Right ventricle myocardium superior (tissue), 1 donor: ENCODE measurements around the gene PPP2R5D. TPM values are rescaled to one million over a fixed set of nuclear protein-coding genes. Genes with fewer than 3 reads are reported as not detected.
"Not testable (repeated sequence)": the region's sequence is repeated elsewhere in the genome, so short reads cannot be mapped to it uniquely, and the experiment has no call there.

Source experiments
- ATAC-seq: fragments of 200-7000 bp; cut with Tn5 transposase; one replicate; pipeline ENCODE4 v1.9.1; 2020; ENCODE audit warnings: mild to moderate bottlenecking; ENCODE audit not compliant: poor library complexity
- DNase-seq: peaks from one replicate; pipeline ENCODE4 v3.0.0-alpha.2; 2020
- intact Hi-C: fragments of 100-400 bp; cut with DNase I; formaldehyde crosslinking; loops from one replicate; pipeline ENCODE4 v1.11.2; 2022
- long read RNA-seq: library from polyadenylated mRNA; unstranded; transcript quantifications from one replicate; pipeline ENCODE4 v2.0.0, GENCODE V29; 2021
- total RNA-seq: library from RNA; stranded (reverse); fragmentation: NEBNext Ultra II Directional; extraction: Animal tissue kit (Norgen Biotek cat#: 25700); gene quantifications from one replicate; pipeline ENCODE4 v1.2.1, GENCODE V29; 2021
- donor health status: DM: no; HTN: yes; CAD: no; lungs with severe emphysema.

Gene PPP2R5D
- total RNA-seq = 34.6 TPM
- long read RNA-seq, transcript PPP2R5D-202 (16 exons, 2,894 nt) = minor isoform, 10 of 74 reads
- long read RNA-seq, transcript PPP2R5D-208 (16 exons, 3,044 nt) = major isoform, 37 of 74 reads
- long read RNA-seq, partial matches to known transcripts = 23 of 74 reads
- long read RNA-seq, other reads (novel, unspliced or antisense) = 4 of 74 reads

GRCh38 chr6:42984001-42984923 lies at the start of gene PPP2R5D:
Gene PPP2R5D, plus strand, starts transcription at chr6:42984570. Its CDS starts 108 bp downstream, at chr6:42984678.
- ATAC-seq = peak; percentile 96
- peak; percentile 98 for DNase-seq
- intact Hi-C loops = loop anchor here (2.0 kb wide), 1 partner anchor 29 kb away; the partner anchor contains the start of gene MEA1

DNA sequence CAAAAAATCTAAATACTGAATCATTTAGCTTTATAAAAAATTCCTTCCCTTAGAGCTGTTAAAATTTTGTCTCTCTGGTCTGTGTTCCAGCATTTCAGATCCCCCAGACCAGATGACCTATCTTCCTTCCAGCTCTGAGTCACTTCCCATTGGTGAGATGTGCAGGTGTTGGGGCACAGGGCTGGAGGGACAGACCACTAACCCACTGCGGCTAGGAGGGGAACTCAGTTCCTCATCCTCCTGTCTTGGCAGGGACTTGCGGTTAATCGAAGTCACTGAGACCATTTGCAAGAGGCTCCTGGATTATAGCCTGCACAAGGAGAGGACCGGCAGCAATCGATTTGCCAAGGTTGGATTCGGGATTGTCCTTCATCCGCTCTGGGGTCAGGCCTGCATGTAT lies 49.0 kb upstream of the PPP2R5D start:
- intact Hi-C loops = no loop called here

DNA sequence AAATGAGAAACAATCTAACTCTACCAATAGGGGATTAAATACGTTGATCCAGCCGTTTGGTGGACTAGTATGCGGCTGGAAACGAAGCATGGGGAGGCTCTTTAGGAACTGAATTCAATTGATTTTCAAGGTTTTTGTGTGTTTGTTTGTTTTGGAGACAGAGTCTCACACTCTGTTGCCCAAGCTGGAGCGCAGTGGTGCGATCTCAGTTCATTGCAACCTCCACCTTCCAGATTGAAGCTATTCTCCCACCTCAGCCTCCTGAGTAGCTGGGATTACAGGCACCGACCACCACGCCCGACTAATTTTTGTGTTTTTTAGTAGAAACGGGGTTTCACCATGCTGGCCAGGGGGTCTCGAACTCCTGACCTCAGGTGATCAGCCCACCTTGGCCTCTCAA lies 48.0 kb upstream of the PPP2R5D start:
- DNase-seq (no peak), ATAC-seq (no peak)
- intact Hi-C loops = no loop called here

More for the DNA sequence above, 49.0 kb upstream of the PPP2R5D start:
- no peak for DNase-seq
- ATAC-seq = no peak

DNA sequence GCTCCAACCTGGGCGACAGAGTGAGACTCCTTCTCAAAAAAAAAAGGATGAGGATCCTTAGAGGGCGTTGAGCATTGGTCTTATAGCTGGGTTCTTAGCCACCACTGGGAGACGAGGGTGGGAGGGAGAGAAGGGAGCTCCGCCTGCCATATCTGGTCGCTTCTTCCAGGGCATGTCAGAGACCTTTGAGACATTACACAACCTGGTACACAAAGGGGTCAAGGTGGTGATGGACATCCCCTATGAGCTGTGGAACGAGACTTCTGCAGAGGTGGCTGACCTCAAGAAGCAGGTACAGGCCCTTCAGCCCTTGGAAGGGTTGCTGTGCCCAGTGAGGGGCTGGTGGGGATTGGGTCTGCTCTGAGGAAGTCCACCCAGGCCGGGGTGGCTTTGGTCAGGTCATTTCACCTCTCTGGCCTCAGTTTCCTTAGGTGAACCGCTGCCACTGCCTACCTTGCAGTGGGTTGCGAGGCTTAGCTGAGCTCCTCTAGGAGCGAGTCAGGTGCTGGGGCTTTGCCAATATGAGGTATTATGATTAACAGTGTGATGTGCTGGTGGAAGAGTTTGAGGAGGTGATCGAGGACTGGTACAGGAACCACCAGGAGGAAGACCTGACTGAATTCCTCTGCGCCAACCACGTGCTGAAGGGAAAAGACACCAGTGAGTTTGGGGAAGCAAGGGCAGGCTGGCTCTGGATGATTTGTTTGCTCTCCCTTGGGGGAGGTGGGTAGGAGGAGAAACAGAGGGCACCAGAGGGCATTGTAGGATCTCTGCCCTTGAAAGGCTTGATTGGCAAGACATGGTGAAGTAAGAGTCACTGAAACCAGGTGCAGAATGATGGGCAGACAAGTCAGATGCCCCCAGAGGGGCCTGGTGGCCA lies 46.6 kb upstream of the PPP2R5D start:
- no peak for DNase-seq
- intact Hi-C loops = no loop called here
- ATAC-seq = no peak

- ATAC-seq (no peak), DNase-seq (no peak)
- intact Hi-C loops = no loop called here
These were observed 46.0 kb upstream of the PPP2R5D start for GRCh38 chr6:42938428-42938796.

GRCh38 chr6:42938987-42939809 lies 45.2 kb upstream of the PPP2R5D start:
- DNase-seq = no peak
- intact Hi-C loops = no loop called here
- ATAC-seq = peak; percentile 49

DNA sequence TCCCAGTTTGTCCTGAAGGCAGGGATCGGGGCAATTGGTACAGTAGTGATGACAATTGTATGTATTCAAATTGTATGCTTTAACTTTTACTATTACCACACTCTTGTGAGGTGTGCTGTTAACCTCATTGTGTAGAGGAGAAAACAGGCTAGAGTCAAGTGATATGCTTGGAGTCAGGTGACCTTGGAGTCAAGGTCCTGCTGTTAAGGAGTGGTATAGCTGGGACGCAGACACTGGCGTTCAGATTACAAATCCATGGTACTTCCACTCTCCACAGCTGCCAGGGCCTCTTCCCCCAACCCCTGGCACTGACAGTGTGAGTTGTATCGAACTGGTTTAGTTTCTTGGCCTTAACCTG lies 44.6 kb upstream of the PPP2R5D start:
- ATAC-seq = peak; percentile 30
- intact Hi-C loops = no loop called here

DNA sequence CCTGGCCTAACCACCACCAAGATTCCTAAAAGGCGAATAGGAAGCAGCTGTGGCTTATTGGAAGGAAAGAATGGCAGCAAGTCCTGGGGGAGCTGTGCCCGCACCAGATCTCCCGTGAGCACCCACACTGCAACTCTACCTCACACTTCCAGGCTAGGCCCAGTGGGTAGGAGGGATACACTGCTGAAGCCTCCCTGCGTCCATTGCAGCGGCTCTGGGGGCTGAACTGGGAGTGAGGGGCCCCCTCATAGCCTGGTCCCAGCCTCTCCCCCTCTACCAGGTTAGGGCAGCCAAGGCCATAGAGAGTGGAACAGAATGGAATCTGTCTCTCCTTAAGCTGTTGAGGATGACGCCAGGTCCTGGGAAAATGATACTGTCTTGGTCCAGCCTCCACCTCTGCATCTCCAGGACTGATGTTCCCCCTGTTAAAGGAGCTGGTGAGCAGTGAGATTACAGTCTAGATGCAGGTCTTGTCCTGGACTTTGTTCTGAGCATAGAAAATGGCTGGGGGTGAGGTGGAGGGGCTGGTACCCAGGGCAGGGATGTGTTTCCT lies 43.8 kb upstream of the PPP2R5D start:
- ATAC-seq (no peak), DNase-seq (no peak)
- intact Hi-C loops = no loop called here

More for the DNA sequence above, 44.6 kb upstream of the PPP2R5D start:
- no peak for DNase-seq

- intact Hi-C loops, DNase-seq, ATAC-seq: not testable (repeated sequence)
These were observed 43.0 kb upstream of the PPP2R5D start for GRCh38 chr6:42941356-42941755.

- intact Hi-C loops = no loop called here
- DNase-seq (no peak), ATAC-seq (no peak)
These were observed 41.9 kb upstream of the PPP2R5D start for GRCh38 chr6:42942444-42942843.

GRCh38 chr6:42947950-42948349 lies 36.4 kb upstream of the PPP2R5D start:
- intact Hi-C loops = no loop called here
- DNase-seq (no peak), ATAC-seq (no peak)

- DNase-seq (no peak), ATAC-seq (no peak)
- intact Hi-C loops = no loop called here
These were observed 32.0 kb upstream of the PPP2R5D start for GRCh38 chr6:42952389-42952788.

- DNase-seq, intact Hi-C loops, ATAC-seq: not testable (repeated sequence)
These were observed 30.0 kb upstream of the PPP2R5D start for GRCh38 chr6:42954405-42954804.

DNA sequence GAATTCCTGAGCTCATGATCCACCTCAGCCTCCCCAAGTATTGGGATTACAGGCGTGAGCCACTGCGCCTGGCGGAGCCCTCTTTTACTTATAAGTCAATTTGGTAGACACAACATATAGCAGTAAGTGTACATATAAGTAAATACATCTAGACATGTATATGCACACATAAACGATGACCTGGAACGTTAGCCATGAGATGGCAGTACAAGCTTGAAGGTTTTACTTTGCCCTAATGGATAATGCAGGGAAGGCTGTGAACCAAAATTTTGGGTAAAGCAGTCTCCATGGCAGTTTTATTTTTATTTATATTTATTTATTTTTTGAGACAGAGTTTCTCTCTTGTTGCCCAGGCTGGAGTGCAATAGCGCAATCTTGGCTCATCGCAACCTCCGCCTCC lies 26.2 kb upstream of the PPP2R5D start:
- intact Hi-C loops = no loop called here
- ATAC-seq = no peak
- no peak for DNase-seq

DNA sequence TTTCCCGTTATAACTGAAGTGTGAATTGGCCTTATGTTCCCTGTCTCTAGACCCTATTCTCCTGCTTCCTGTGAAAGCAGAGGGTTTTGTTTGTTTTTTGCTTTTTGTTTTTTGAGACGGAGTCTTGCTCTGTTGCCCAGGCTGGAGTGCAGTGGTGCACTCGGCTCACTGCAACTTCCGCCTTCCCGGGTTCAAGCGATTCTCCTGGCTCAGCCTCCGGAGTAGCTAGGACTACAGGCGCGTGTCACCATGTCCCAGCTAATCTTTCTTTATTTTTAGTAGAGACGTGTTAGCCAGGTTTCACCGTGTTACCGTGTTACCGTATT lies 24.5 kb upstream of the PPP2R5D start:
- intact Hi-C loops = no loop called here
- DNase-seq (no peak), ATAC-seq (peak; percentile 51)

DNA sequence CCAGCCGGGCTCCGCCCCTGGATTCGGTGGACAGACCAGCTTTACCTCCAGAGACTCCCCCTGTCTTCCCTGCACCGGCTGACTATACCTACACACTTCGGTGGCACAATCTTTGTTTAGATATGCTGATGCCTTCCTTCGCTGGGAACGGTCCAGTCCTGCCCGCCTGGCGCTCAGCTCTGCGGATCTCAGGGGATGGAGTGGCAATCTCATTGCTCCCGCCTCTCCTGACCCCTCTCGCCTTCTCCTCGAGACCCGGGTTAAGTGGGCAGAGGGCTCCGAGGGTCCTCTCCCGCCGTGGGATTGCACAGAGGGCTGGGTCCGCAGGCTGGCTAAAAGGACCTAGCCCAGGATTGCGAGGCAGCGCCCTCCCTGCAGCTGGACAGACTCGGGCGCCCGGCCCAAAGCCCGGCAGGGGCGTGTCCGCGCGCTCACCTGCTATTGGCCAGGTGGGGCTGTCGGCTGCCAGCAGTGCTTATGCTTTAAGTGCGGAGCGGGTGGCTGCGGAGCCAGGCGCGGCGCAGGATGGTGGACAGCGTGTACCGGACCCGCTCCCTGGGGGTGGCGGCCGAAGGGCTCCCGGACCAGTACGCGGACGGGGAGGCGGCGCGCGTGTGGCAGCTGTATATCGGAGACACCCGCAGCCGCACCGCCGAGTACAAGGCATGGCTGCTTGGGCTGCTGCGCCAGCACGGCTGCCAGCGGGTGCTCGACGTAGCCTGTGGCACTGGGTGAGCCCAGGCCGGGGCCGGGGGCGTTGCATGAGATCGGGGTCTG lies 23.9 kb upstream of the PPP2R5D start, which contains the start of gene GNMT:
GNMT (plus strand) TSS at position 512 of the 777 bp plus-strand sequence; CDS start at position 526, 14 bp downstream.
- ATAC-seq = peak; percentile 90
- DNase-seq = peak; percentile 83
- intact Hi-C loops = no loop called here

- intact Hi-C loops = no loop called here
- ATAC-seq (no peak), DNase-seq (no peak)
These were observed 23.3 kb upstream of the PPP2R5D start for GRCh38 chr6:42961020-42961470.
